WTC11 (cell line): ENCODE results near the gene EEF1AKMT3. TPM values are rescaled to one million over a fixed set of nuclear protein-coding genes. Genes with fewer than 3 reads are reported as not detected.

Experiments
- ATAC-seq: fragments of 200-7000 bp; cut with Tn5 transposase; 2 replicates; pipeline ENCODE4 v1.10.0; 2021; ENCODE audit warnings: mild to moderate bottlenecking, moderate library complexity
- Bru-seq: library from RNA; stranded (reverse); fragments of 400-500 nt; gene quantifications from one replicate; lab custom pipeline; 2021; lab: Mats Ljungman, UMichigan
- CTCF ChIA-PET: fragments of 300-600 bp; sonication (Branson Sonifier 250); formaldehyde crosslinking; loops from one replicate; lab custom pipeline; 2021; ENCODE audit warnings: antibody characterized with exemption; lab: Charles Lee
- POLR2A ChIA-PET: fragments of 350-600 bp; sonication (Branson Sonifier 250); formaldehyde crosslinking; loops from one replicate; lab custom pipeline; 2021; ENCODE audit warnings: antibody characterized with exemption; lab: Charles Lee
- DNase-seq: peaks from one replicate; pipeline ENCODE4 v3.0.0; 2021; ENCODE audit warnings: low spot score
- H3K27ac Mint-ChIP-seq: 2 replicates; pipeline ENCODE4 v1.8.0; 2021; ENCODE audit warnings: mixed read lengths
- H3K27me3 Mint-ChIP-seq: 2 replicates; pipeline ENCODE4 v1.8.0; 2021; ENCODE audit warnings: low read depth, mild to moderate bottlenecking, moderate library complexity, mixed read lengths
- H3K36me3 Mint-ChIP-seq: 2 replicates; pipeline ENCODE4 v1.8.0; 2021; ENCODE audit warnings: mixed read lengths
- H3K4me1 Mint-ChIP-seq: 2 replicates; pipeline ENCODE4 v1.8.0; 2022; ENCODE audit warnings: mixed read lengths
- H3K4me3 Mint-ChIP-seq: 2 replicates; pipeline ENCODE4 v1.8.0; 2021; ENCODE audit warnings: mild to moderate bottlenecking, moderate library complexity, mixed read lengths
- H3K9me3 Mint-ChIP-seq: 2 replicates; pipeline ENCODE4 v1.8.0; 2021; ENCODE audit warnings: mixed read lengths
- ATF1 ChIP-seq: sonication (generic); formaldehyde crosslinking; IDR thresholded peaks from 2 replicates; pipeline ENCODE4 v1.8.1; 2023; ENCODE audit warnings: mild to moderate bottlenecking, moderate library complexity, missing genetic modification reagents
- CREB1 ChIP-seq: sonication (generic); formaldehyde crosslinking; IDR thresholded peaks from 2 replicates; pipeline ENCODE4 v1.8.0; 2023; ENCODE audit warnings: mild to moderate bottlenecking, missing genetic modification reagents
- FOXK1 ChIP-seq: sonication (generic); formaldehyde crosslinking; IDR thresholded peaks from 2 replicates; pipeline ENCODE4 v1.8.0; 2022; ENCODE audit warnings: mild to moderate bottlenecking, moderate library complexity, missing genetic modification reagents
- MYBL2 ChIP-seq: sonication (generic); formaldehyde crosslinking; IDR thresholded peaks from 2 replicates; pipeline ENCODE4 v1.8.1; 2023; ENCODE audit warnings: mild to moderate bottlenecking, moderate library complexity, missing genetic modification reagents
- NFE2L1 ChIP-seq: sonication (generic); formaldehyde crosslinking; IDR thresholded peaks from 2 replicates; pipeline ENCODE4 v1.8.1; 2023; ENCODE audit warnings: missing genetic modification reagents
- NFYB ChIP-seq: sonication (generic); formaldehyde crosslinking; conservative IDR thresholded peaks from 2 replicates; pipeline ENCODE4 v1.8.0; 2022; ENCODE audit warnings: low read depth, missing genetic modification reagents
- OVOL2 ChIP-seq: fragments of 250-450 bp; sonication (Bioruptor Pico); IDR thresholded peaks from 2 replicates; pipeline ENCODE4 v1.9.0; 2021; ENCODE audit warnings: mild to moderate bottlenecking, borderline replicate concordance
- RELA ChIP-seq: sonication (generic); formaldehyde crosslinking; IDR thresholded peaks from 2 replicates; pipeline ENCODE4 v1.8.1; 2022; ENCODE audit warnings: missing genetic modification reagents, mild to moderate bottlenecking, borderline replicate concordance
- SMAD3 ChIP-seq: sonication (generic); formaldehyde crosslinking; IDR thresholded peaks from 2 replicates; pipeline ENCODE4 v1.8.0; 2022; ENCODE audit warnings: missing genetic modification reagents, mild to moderate bottlenecking, borderline replicate concordance
- SP1 ChIP-seq: sonication (generic); formaldehyde crosslinking; conservative IDR thresholded peaks from 2 replicates; pipeline ENCODE4 v1.8.1; 2022; ENCODE audit warnings: missing genetic modification reagents
- TEAD1 ChIP-seq: sonication (generic); formaldehyde crosslinking; IDR thresholded peaks from 2 replicates; pipeline ENCODE4 v1.8.0; 2022; ENCODE audit warnings: mild to moderate bottlenecking, missing genetic modification reagents
- ZNF232 ChIP-seq: sonication (generic); formaldehyde crosslinking; IDR thresholded peaks from 2 replicates; pipeline ENCODE4 v1.8.0; 2022; ENCODE audit warnings: mild to moderate bottlenecking, missing genetic modification reagents
- ZNF396 ChIP-seq: fragments of 250-450 bp; sonication (Bioruptor Pico); IDR thresholded peaks from 2 replicates; pipeline ENCODE4 v1.8.0; 2021; ENCODE audit warnings: mild to moderate bottlenecking, moderate library complexity, borderline replicate concordance
- ZNF423 ChIP-seq: fragments of 250-450 bp; sonication (Bioruptor Pico); IDR thresholded peaks from 2 replicates; pipeline ENCODE4 v2.1.2; 2022; ENCODE audit warnings: mild to moderate bottlenecking, moderate library complexity
- long read RNA-seq, 3 experiments: library from RNA in 1 of 3; library from capped mRNA in 1 of 3; library from polyadenylated mRNA in 1 of 3; unstranded in 2 of 3; stranded (forward) in 1 of 3; transcript quantifications; one replicate each; pipeline ENCODE4 v2.0.0, GENCODE V29; 2021
- total RNA-seq: library from RNA; stranded (reverse); gene quantifications from 3 replicates; pipeline ENCODE4 v1.2.3, GENCODE V29; 2021
- TF ChIP-seq, protein P1 (sequence below): sonication (generic); formaldehyde crosslinking; IDR thresholded peaks from 2 replicates; pipeline ENCODE4 v1.8.1; 2023; ENCODE audit warnings: mild to moderate bottlenecking, missing genetic modification reagents, moderate library complexity
- TF ChIP-seq, protein P2 (sequence below): fragments of 250-450 bp; sonication (Bioruptor Pico); IDR thresholded peaks from 2 replicates; pipeline ENCODE4 v1.9.0; 2021; ENCODE audit warnings: mild to moderate bottlenecking, borderline replicate concordance
- TF ChIP-seq, protein P3 (sequence below): sonication (generic); formaldehyde crosslinking; IDR thresholded peaks from 2 replicates; pipeline ENCODE4 v1.8.1; 2023; ENCODE audit warnings: mild to moderate bottlenecking, missing genetic modification reagents
- TF ChIP-seq, protein P4 (sequence below): sonication (generic); formaldehyde crosslinking; IDR thresholded peaks from 2 replicates; pipeline ENCODE4 v1.8.0; 2022; ENCODE audit warnings: mild to moderate bottlenecking, missing genetic modification reagents
- TF ChIP-seq, protein P5 (sequence below): sonication (generic); formaldehyde crosslinking; IDR thresholded peaks from 2 replicates; pipeline ENCODE4 v1.8.0; 2022; ENCODE audit warnings: mild to moderate bottlenecking, missing genetic modification reagents

EEF1AKMT3 gene
- 3.2 to 3.8 TPM (median 3.3 TPM) in 3 replicates for total RNA-seq
- Bru-seq, nascent RNA: percentile 57 among the genes with signal in this experiment
- long read RNA-seq, experiment 1, transcript EEF1AKMT3-201 (3 exons, 2,563 nt): major isoform, 5 of 10 reads
- long read RNA-seq, experiment 1, partial matches to known transcripts: 2 of 10 reads
- long read RNA-seq, experiment 1, other reads (novel, unspliced or antisense): 2 of 10 reads
- long read RNA-seq, experiment 2: 0 reads
- long read RNA-seq, experiment 3: 0 reads

DNA sequence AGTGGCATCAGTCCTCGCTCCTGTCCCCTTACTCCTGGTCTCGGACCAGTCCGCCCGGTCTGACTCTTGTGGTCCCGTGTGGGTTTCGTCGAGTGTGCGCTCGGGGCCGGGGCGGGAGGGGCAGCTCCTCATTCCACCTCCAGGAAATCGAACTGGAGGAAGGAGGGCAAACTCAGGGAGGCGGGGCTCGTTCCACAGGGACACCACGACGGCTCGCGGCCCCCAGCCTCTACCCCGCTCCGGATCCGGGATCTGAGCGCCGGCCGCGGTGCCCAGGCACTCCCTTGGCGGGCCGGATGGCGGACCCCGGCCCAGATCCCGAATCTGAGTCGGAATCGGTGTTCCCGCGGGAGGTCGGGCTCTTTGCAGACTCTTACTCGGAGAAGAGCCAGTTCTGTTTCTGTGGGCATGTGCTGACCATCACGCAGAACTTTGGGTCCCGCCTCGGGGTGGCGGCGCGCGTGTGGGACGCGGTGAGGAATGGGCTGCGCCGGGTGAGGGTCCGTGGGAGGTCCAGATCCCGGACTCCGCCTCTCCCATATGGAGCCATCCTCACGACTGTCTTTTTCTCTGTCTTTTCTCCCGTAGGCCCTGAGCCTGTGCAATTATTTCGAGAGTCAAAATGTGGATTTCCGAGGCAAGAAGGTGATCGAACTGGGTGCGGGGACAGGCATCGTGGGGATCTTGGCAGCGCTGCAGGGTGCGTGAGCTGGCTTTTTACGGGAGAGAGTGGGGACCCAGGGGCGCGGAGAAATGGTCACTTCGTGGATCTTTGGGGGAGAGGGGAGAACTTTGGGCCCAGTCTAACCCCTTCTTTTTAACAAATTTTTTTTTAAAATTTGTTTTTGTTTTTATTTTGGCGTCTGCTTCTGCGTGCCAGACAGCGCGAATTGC is at the start of gene EEF1AKMT3:
Gene EEF1AKMT3 (plus strand): TSS at position 186 of the 894 bp plus-strand sequence. CDS start 111 bp downstream, at position 297.
- Mint-ChIP-seq H3K36me3 (peaks cover 23% of the 10 kb centered on the region), H3K4me3 (peak within 1 kb of the TSS; percentile 97), H3K4me1 (peaks cover 6% of the 10 kb centered on the region; the same call in 1 of the 2 replicates), H3K27me3 (peaks cover 23% of the 10 kb centered on the region), H3K9me3 (no peaks in the 10 kb centered on the region), H3K27ac (peak within 1 kb of the TSS; percentile 100)
- TF ChIP-seq ZNF232 (CRISPR knock-in tag) (no peak), NFE2L1 (CRISPR knock-in tag) (no peak), NFYB (CRISPR knock-in tag) (no peak), SMAD3 (peak; percentile 71; the same call in 1 of the 2 replicates), TEAD1 (CRISPR knock-in tag) (no peak), CREB1 (CRISPR knock-in tag) (no peak), SP1 (CRISPR knock-in tag) (no peak), OVOL2 (CRISPR knock-in tag) (no peak)
- TF ChIP-seq, protein P1, sequence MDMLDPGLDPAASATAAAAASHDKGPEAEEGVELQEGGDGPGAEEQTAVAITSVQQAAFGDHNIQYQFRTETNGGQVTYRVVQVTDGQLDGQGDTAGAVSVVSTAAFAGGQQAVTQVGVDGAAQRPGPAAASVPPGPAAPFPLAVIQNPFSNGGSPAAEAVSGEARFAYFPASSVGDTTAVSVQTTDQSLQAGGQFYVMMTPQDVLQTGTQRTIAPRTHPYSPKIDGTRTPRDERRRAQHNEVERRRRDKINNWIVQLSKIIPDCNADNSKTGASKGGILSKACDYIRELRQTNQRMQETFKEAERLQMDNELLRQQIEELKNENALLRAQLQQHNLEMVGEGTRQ: no peak
- TF ChIP-seq, protein P2, sequence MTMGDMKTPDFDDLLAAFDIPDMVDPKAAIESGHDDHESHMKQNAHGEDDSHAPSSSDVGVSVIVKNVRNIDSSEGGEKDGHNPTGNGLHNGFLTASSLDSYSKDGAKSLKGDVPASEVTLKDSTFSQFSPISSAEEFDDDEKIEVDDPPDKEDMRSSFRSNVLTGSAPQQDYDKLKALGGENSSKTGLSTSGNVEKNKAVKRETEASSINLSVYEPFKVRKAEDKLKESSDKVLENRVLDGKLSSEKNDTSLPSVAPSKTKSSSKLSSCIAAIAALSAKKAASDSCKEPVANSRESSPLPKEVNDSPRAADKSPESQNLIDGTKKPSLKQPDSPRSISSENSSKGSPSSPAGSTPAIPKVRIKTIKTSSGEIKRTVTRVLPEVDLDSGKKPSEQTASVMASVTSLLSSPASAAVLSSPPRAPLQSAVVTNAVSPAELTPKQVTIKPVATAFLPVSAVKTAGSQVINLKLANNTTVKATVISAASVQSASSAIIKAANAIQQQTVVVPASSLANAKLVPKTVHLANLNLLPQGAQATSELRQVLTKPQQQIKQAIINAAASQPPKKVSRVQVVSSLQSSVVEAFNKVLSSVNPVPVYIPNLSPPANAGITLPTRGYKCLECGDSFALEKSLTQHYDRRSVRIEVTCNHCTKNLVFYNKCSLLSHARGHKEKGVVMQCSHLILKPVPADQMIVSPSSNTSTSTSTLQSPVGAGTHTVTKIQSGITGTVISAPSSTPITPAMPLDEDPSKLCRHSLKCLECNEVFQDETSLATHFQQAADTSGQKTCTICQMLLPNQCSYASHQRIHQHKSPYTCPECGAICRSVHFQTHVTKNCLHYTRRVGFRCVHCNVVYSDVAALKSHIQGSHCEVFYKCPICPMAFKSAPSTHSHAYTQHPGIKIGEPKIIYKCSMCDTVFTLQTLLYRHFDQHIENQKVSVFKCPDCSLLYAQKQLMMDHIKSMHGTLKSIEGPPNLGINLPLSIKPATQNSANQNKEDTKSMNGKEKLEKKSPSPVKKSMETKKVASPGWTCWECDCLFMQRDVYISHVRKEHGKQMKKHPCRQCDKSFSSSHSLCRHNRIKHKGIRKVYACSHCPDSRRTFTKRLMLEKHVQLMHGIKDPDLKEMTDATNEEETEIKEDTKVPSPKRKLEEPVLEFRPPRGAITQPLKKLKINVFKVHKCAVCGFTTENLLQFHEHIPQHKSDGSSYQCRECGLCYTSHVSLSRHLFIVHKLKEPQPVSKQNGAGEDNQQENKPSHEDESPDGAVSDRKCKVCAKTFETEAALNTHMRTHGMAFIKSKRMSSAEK (CRISPR knock-in tag): no peak
- TF ChIP-seq, protein P3, sequence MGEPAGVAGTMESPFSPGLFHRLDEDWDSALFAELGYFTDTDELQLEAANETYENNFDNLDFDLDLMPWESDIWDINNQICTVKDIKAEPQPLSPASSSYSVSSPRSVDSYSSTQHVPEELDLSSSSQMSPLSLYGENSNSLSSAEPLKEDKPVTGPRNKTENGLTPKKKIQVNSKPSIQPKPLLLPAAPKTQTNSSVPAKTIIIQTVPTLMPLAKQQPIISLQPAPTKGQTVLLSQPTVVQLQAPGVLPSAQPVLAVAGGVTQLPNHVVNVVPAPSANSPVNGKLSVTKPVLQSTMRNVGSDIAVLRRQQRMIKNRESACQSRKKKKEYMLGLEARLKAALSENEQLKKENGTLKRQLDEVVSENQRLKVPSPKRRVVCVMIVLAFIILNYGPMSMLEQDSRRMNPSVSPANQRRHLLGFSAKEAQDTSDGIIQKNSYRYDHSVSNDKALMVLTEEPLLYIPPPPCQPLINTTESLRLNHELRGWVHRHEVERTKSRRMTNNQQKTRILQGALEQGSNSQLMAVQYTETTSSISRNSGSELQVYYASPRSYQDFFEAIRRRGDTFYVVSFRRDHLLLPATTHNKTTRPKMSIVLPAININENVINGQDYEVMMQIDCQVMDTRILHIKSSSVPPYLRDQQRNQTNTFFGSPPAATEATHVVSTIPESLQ: no peak
- TF ChIP-seq, protein P4, sequence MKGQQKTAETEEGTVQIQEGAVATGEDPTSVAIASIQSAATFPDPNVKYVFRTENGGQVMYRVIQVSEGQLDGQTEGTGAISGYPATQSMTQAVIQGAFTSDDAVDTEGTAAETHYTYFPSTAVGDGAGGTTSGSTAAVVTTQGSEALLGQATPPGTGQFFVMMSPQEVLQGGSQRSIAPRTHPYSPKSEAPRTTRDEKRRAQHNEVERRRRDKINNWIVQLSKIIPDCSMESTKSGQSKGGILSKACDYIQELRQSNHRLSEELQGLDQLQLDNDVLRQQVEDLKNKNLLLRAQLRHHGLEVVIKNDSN: 0 out of 2 replicates have a peak, but pooled peaks have one; percentile 21
- peak; percentile 28 for ATAC-seq
- peak; percentile 63 for DNase-seq
- POLR2A ChIA-PET: interaction anchor here (0.8 to 1.0 kb wide), 9 partner anchors 8 to 80 kb away, joined by 3 to 6 read pairs (median 3); partner anchors contain the start of genes CDK4, CTDSP2 and TSPAN31
- CTCF ChIA-PET: interaction anchor here (0.6 to 1.5 kb wide), 11 partner anchors 9 to 1089 kb away, joined by 3 to 19 read pairs (median 3); partner anchors contain the start of gene TSFM

DNA sequence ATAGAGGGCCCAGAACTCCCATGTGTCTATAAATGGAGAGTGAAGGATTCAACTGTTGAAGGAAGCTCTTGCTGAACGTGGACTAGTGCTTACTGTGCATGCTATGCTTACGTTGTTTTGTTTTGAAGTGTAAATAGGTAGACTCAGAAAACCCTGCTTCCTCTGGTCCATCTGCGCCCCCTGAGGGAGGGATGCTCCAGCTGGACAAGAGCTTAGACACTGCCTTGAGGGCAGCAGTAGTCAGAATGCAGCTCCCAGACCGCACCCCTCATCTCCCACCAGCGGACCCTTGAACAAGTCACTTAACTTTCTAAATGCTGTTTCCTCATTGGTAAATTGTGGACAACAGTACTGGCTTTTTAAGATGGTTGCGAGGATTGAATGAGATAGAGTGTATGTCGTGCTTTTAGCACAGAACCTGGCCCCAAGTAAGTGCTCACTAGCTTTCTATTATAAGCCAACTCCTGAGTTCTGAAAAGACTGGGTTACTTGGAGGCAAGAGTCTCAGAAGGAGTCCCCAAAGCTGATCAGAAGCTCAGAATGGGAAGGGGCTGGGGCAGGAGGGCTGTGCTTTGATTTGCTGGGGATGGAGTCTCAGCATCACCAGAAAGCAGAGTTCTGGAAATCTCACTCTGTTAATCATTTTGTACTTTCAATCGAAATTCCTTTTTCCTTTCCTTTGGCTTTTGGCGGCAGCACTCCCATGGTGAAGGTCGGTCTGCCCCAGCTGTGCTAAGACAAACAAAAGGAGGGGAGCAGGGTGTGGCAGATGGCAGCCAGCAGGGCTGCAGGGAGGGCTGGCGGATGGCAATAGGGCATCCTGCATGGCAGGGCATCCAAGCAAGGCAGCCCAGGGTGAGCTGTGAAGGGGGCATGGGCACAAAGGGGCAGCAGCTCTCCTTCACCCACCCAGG is 49.4 kb upstream of the EEF1AKMT3 start:
- POLR2A ChIA-PET: interaction anchor here (0.8 kb wide), 1 partner anchor 13 kb away, joined by 3 read pairs; no protein-coding TSS in a partner anchor
- Mint-ChIP-seq H3K9me3 (no peaks in the 10 kb centered on the region), H3K36me3 (peaks cover 14% of the 10 kb centered on the region), H3K4me3 (no peak overlapping the region), H3K4me1 (peaks cover 15% of the 10 kb centered on the region), H3K27me3 (peaks cover 54% of the 10 kb centered on the region), H3K27ac (no peak overlapping the region)
- TF ChIP-seq CREB1 (CRISPR knock-in tag): no peak
- TF ChIP-seq, protein P5, sequence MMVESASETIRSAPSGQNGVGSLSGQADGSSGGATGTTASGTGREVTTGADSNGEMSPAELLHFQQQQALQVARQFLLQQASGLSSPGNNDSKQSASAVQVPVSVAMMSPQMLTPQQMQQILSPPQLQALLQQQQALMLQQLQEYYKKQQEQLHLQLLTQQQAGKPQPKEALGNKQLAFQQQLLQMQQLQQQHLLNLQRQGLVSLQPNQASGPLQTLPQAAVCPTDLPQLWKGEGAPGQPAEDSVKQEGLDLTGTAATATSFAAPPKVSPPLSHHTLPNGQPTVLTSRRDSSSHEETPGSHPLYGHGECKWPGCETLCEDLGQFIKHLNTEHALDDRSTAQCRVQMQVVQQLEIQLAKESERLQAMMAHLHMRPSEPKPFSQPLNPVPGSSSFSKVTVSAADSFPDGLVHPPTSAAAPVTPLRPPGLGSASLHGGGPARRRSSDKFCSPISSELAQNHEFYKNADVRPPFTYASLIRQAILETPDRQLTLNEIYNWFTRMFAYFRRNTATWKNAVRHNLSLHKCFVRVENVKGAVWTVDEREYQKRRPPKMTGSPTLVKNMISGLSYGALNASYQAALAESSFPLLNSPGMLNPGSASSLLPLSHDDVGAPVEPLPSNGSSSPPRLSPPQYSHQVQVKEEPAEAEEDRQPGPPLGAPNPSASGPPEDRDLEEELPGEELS: no peak
- TF ChIP-seq ATF1: no peak
- no peak for TF ChIP-seq FOXK1 (CRISPR knock-in tag)
- TF ChIP-seq, protein P1: no peak
- TF ChIP-seq MYBL2: no peak
- no peak for TF ChIP-seq ZNF423 (CRISPR knock-in tag)
- no peak for TF ChIP-seq RELA (CRISPR knock-in tag)
- no peak for TF ChIP-seq ZNF396 (CRISPR knock-in tag)
- DNase-seq: no peak
- CTCF ChIA-PET: interaction anchor here (0.6 to 5.8 kb wide), 6 partner anchors 13 to 139 kb away, joined by 3 to 146 read pairs (median 4); partner anchors contain the start of genes AGAP2, B4GALNT1 and OS9
- ATAC-seq: no peak
